Measurements from ENCODE around the gene TUBA8.
"Not testable (repeated sequence)": the region's sequence is repeated elsewhere in the genome, so short reads cannot be mapped to it uniquely, and the experiment has no call there.

Gene TUBA8

DNA sequence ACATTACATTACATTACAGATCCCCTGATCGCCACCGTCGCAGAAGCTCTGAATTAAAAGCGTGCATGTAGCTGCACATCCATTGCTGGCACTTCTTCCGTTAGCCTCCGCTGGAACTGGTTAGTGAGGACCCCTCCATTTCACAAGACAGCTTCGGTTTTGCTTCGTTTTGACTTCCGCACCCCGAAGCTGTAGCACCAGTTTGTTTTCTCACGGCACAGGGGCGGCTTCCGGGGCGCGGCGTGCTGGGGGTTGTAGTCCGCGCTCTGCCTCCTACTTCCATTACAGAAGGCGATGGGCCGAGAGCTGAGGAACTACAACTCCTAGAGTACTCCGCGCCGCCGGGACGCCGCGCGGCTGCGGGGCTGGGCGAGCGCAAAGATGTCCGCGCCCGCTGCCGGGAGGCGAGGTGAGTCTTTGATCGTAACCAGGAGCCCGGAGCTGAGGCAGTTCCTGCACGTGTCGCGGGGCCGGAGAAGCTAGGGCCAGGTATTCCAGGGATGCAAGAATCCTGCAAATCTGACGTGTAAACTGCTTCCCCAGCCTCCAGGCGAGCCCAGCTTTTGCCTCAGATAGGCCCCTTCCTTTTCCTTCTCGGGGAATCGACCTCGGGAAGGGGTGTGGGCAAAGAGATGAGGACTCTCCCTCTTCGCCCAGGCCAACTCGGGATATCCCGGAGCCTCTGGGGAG lies 32.8 kb upstream of the TUBA8 start, which contains the start of gene PEX26:
Gene PEX26 (plus strand): TSS at position 352 of the 690 bp plus-strand sequence. CDS start 387 bp downstream, outside the sequence.
- DNase-seq, result peak; percentile 77

DNA sequence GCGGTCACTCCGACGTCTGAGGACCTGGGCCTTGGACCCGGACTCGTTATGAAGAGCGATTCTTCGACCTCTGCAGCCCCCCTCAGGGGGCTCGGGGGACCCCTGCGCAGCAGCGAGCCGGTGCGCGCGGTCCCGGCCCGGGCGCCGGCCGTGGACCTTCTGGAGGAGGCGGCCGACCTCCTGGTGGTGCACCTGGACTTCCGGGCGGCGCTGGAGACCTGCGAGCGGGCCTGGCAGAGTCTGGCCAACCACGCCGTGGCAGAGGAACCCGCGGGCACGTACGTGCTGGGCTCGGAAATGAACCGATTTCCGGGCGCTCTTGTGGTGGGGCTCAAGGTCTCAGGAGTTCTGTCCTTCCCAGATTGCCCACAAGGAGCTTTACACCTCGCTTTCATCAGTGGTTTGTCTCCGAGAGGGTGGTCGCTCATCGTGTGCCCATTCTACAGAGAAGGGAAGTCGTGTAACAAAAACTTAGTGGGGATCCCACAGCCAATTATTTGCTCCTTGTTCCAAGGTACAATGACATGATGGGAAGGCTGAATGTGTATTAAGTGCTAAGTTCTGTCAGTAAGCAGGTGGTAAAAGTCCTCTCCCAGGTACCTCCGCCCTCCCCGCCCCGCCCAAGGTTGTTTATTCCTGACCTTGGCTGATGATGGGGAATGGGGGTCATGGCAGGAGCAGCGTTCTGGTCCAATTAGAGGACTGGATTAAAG lies 32.1 kb upstream of the TUBA8 start:
- DNase-seq, result no peak

DNA sequence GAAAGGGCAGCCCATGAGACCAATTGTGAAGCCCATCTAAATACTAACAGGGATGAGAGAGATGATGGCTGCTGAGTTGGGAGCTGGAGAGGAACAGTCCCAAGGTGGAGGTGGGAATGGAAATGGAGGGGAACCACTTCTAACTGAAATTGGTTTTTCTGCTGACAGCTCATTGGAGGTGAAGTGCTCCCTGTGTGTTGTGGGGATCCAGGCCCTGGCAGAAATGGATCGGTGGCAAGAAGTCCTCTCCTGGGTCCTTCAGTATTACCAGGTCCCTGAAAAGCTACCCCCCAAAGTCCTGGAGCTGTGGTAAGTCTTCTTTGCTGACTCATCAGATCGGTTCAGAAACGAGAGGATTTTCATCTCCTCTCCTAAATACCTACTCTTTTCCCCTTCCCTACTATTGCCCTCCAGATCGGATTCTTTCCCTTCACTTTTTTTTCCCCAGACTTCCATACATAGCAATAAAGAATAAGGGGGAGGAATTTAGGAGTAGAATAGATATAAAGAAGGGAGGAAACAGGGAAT lies 30.8 kb upstream of the TUBA8 start:
- DNase-seq, result no peak

DNA sequence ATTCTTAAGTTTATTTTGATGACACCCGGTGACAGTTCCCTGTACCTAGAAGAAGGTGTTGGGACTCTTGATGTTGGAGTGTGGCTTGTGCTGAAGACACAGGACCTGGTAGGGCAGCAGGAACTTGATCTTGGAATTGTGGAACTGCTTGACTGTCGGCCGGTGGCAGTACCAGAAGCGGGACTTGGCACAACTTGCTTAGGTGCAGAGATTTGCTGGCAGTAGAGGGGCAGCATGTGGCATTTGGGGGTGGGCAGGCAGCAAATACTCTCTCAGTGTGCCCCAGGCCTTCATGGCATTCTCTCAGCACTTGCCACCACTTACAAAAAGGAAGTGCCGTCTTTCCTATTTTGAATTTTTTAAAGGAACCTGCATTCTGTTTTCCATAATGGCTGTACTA lies 29.2 kb upstream of the TUBA8 start:
- no peak for DNase-seq

DNA sequence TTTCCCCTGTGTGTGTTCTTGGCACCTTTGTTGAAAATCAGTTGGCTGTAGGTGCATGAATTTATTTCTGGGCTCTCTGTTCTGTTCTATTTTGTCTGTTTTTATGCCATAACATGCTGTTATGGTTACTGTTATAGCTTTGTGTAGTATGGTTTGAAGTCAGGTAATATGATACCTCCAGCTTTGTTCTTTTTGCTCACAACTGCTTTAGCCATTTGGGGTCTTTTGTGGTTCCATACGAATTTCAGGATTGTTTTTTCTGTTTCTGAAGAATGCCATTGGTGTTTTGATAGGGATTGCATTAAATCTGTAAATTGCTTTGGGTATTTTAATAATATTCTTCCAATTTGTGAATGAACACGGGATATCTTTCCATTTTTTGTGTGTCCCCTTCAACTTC lies 28.1 kb upstream of the TUBA8 start:
- no peak for DNase-seq

DNA sequence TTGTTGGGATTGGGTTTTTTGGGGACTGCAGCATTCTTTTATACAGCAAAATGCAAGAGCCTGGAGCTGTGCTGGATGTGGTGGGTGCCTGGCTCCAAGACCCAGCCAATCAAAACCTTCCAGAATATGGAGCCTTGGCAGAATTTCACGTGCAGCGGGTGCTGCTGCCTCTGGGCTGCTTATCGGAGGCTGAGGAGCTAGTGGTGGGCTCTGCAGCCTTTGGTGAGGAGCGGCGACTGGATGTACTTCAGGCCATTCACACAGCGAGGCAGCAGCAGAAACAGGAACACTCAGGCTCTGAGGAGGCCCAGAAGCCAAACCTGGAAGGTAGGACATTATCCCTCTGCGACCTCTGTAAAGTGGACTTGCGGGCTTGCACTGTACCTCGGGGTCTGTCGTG lies 27.2 kb upstream of the TUBA8 start:
- no peak for DNase-seq

DNA sequence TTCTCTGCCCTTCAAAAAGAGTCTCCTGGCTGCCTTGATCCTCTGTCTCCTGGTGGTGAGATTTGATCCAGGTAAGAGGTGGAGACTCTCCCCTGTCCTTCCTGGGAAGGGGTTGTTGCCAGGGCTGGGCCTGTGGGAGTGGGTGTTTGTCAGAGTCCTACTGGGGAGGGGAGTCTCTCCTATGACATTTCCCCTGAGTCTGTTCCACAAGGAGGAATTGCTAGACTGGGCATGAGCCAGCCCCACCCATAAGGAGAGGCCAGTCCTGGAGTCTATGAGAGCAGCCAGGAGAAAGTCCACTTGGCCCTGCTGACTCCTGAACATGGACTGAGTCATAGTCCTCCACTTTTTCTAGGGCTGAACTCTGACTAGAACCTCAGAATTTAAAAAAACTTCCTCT lies 25.4 kb upstream of the TUBA8 start:
- no peak for DNase-seq

DNA sequence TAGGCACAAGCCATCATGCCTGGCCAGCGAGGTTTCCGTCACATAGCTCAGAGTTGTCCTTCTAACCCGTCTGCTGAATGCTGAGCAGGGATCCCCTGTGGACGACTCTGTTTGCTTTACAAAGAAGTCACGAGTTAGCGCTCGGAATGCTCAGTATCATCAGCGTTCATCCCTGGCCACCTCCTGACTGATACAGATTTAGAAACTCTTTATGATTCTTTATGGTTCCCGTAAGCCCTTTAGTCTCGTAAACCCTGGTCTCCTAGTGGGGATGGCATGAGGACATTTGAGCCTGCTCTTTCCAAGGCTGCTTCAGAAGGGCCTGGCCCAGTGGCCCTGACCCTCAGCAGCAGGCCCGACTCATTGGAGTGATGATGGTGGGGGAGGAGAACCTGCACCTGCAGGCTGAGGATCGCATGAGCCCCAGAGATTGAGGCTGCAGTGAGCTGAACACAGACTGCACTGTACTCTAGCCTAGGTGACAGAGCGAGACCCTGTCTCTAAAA lies 23.2 kb upstream of the TUBA8 start:
- DNase-seq, result no peak

DNA sequence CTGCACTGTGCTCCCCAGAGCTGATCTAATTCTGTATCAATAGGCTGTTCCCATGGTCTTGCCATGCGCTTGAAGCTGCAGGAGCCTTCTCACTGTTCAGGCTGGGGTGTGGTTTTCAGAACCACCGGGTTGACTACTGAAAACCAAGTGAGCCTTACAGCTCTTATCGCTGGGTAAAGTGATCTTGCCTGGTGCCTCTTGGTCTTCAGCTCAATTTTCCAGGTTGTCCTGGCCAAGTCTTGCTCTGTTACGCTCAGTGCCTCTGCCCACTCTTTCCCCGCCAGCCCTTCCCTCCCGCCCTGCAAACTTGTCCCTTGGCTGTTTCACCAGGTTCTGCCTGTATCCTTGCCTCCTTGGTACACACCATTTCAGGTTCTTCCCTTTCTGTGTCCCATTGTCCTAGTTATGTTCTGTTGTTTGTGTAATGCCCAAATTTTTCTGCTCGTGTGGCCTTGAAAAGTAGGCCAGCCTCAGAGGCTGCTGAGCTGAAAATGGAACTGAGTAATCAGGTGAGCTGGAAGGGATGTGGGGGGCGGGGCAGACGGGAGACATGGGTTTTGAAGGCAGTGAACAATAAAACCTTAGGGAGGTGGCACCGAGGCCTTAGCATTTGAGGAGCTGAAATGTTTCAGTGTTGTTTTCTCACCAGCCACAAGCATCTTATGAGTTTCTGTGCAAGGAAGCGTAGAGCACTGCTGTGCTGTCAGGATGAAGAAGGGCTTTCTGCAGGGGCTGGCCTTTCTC lies 21.6 kb upstream of the TUBA8 start:
- no peak for DNase-seq

DNA sequence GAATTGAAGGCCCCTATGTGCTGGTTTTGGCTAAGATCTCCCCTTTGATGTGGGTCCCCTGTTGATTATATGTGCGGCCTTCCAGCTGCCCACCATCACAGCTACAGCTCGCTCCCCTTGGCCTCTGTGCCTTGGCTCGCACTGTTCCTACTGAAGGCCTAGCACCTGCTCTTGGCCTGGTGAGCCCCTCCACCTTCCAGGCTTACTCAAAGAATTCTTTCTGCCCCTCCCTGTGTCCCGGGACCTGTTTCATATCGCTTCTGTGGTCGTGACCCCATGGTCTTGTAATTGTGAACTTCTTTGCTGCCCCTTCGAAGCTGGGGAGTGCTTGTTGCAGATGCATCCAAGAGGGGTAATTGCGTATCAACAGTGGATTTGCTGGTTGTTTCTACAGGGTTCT lies 20.3 kb upstream of the TUBA8 start:
- DNase-seq, result no peak

DNA sequence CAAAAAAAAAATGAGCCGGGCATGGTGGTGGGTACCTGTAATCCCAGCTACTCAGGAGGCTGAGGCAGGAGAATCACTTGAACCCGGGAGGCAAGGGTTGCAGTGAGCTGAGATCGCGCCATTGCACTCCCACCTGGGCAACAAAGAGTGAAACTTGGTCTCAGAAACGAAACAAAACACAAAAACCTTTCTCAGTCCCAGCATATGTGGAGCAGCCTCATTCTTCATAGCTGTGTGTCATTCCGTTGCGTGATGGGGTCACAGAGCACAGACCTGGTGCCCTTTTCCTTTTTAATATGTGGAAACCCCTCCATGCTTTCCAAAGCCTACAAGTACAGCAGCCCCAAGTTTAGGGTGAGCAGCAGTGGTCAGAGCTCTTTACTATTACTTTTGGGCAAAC lies 19.1 kb upstream of the TUBA8 start:
- no peak for DNase-seq

DNA sequence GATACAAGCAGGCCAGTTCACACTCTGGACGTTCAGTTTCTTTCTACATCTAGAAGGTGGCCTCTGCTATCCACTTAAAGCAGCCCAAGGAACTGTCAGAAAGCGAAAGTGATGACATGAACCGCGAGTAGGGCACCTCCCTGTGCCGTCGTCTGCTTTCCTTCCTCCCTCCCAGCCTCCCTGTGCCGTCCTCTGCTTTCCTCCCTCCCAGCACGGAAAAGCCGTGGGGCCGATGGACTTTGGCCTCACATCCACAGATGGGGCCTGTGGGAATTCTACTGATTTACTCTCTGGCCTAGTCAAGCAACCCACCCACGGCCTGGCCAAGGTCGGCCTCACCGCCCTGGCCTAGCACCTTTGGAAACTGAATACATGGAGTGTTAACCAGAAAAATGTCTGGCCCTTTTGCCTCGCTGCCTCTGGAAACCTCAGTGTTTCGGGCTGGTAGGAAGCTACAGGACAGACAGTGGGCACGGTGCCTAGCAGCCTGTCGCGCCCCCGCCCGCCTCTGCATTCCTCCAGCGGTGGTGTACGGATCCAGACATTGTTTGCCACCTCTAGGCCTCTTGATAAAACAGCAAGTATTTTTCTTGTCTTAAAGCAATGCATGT lies 18.6 kb upstream of the TUBA8 start:
- DNase-seq, result no peak

DNA sequence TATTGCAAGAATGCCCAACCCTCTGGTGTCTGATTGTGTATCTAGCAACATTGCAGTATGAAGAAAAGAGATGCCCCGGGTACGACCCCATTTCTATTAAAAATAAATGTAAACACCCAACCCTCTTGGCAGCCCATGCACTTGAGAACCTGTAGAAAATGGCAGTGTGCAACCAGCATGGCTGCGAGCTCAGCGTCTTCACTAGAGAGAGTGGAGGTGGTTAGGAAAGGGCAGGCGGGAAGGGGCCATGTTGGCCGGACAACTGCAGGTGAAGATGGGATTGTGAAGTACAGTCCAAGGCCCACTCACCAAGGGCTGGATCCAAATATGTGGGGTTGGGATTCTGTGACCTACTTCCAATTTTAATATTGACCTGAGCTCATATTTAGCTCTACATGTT lies 16.9 kb upstream of the TUBA8 start:
- DNase-seq, result no peak

DNA sequence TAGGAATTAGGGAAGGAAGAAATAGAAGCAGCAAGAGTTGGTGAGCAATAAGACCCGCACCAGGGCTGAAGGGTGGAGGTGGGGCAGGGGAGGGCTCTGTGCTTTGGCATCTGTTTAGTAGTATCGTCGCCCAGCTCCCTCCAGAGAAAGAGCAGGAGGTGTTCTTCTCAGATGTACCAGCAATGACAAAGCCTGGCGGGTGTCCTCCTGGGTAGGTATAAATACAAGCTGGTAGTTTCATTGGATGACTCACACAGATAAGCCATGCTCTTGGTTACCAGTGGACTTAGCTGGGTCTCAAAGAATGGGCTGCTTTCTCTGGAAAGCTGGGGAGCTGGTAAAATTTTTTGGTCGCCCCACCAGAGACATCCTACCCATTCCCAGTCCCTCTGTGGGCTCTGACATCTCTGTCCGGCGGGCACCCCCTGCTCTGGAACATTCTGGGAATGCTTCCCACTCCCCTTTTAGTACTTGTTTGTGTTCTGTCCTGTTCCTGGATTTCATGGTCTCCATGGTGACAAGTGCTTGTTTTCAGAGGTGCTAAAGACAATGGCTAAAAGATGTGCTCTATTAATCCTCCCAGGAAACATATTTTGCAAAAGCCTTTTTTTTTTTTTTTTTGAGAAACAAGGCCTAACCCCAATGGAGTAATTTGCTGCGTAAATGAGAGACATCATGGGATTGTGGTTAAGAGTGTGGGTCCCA lies 15.4 kb upstream of the TUBA8 start:
- no peak for DNase-seq

DNA sequence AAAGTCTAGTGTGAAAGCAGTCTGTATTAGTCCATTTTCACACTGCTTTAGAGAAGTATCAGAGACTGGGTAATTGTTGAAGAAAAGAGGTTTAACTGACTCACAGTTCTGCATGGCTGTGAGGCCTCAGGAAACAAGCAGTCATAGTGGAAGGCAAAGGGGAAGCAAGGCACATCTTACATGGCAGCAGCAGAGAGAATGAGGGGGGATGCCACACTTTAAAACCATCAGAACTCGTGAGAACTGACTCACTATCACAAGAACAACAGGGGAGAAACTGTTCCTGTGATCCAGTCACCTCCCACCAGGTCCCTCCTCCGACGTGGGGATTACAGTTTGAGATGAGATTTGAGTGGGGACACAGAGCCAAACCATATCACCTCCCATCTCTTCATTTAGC lies 13.8 kb upstream of the TUBA8 start:
- DNase-seq, result no peak

DNA sequence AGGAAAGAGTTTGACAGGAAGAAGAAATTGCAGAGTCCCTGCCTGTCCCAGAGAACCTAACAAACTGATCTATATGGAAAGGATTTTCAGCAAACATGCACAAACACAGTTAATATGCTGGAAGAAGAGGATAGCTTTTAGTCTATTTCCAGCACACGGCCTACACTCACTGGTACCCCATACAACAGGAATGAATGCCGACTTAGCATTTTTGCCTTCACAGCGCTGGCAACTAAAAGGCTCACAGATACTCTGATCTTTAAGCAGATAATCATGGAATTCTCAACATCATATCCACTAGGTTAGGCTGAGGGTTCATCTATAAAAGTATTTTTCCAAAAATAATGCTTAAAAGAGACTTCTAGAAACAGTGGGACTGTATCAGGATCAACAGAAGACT lies 9.8 kb upstream of the TUBA8 start:
- DNase-seq, result no peak

DNA sequence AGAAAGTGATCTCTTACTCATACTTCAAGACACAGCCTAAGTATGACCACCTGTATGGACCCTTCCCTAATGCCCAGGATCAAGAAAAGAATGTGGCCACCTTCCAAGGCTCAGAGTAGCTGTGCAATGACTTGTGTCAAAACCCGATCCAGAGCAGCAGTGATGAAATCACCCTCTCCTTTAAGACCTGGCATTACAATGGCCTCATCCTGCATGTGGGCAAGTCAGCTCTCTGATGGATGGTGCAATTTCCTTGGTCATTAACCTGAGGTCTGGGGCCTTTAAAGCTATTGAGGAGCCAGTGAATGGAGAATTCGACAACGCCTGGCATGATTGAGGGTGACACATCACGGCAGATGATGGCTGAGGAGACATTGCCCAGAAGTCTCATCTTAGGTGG lies 9.1 kb upstream of the TUBA8 start:
- DNase-seq, result no peak

DNA sequence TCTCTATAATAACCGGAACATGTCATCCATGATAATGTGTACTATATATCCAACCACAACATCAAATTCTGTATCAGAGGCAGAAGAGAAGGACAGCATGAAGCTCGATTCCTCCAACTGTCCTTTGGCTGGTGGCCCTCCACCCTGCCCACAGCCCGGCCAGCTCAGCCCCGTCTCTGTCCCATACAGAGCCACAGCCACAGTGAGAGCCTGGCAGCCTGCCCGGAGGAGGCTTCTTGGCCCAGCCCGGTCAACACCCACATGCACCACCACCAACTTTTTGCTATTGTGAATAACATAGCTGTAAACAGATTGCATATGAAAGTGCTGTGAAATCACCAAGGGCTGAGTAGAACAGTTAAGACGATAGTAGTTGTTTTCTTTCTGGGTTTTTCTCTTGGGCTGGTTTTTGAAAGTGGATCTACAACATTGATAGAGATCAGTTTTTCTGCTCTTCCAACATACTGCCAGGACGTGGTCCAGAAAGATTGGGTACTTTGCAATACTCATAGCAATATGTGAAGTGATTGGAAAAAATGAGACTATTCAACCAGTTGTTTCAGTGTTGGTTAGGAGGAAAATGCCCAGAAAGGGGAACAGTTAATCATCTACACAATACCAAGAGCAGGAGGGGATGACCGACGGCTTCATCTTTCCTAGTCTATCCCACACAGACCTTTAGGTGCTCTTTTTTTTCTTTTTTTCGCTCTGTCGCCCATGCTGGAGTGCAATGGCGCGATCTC lies 6.9 kb upstream of the TUBA8 start:
- no peak for DNase-seq

DNA sequence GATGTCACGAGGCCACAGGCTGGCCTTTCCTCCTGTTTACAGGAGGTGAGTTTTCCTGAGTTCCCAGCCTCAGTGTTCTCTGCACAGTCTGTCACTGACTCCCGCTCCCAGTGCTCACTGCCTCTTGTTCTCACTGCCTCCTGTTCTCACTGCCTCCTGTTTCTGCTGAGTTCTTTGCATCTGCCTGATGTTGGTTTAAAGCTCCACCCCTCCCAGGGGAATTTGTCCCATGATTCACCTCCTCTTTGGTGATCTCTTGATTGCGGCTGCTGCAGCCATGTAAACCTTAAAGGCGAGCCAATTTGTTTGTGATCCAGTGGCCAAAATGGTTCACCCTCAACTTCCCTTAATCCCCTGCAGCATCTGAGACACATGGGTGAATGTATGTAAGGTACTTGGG lies 6.0 kb upstream of the TUBA8 start:
- DNase-seq, result no peak

DNA sequence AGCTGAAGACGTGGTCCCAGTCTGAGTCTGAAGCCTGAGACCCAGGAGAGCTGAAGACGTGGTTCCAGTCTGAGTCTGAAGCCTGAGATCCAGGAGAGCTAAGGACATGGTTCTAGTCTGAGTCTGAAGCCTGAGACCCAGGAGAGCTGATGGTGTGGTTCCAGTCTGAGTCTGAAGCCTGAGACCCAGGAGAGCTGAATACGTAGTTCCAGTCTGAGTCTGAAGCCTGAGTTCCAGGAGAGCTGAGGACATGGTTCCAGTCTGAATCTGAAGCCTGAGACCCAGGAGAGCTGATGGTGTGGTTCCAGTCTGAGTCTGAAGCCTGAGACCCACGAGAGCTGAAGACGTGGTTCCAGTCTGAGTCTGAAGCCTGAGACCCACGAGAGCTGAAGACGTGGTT lies 4.6 kb upstream of the TUBA8 start:
- DNase-seq, result not testable (repeated sequence)

DNA sequence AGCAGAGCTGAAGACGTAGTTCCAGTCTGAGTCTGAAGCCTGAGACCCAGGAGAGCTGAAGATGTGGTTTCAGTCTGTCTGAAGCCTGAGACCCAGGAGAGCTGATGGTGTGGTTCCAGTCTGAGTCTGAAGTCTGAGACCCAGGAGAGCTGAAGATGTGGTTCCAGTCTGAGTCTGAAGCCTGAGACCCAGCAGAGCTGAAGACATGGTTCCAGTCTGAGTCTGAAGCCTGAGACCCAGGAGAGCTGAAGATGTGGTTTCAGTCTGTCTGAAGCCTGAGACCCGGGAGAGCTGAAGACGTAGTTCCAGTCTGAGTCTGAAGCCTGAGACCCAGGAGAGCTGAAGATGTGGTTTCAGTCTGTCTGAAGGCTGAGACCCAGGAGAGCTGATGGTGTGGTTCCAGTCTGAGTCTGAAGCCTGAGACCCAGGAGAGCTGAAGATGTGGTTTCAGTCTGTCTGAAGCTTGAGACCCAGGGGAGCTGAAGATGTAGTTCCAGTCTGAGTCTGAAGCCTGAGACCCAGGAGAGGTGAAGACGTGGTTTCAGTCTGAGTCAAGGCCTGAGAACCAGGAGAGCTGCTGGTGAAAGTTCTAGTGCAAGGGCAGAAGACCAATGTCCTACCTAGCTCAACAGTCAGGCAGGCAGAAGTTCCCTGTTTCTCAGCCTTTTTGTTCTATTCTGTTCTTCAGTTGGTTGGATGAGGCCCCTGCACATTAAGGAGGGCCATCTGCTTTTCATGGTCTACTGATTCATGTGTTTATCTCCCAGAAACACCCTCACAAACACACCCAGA lies 3.9 kb upstream of the TUBA8 start:
- DNase-seq, result not testable (repeated sequence)

Measured in NCI-H748 treated with DMSO at 0.1 percent for 48 hours (cell line).